Fibroblast of skin of right biceps (primary cell): ENCODE data around the gene CDC14A.
"Not testable (repeated sequence)": the region's sequence is repeated elsewhere in the genome, so short reads cannot be mapped to it uniquely, and the experiment has no call there.

Experiments
- DNase-seq: peaks from one replicate; pipeline ENCODE4 v3.0.0-alpha.2; 2013

Gene CDC14A

GRCh38 chr1:100337878-100338277, 14.4 kb upstream of the CDC14A start:
- not testable (repeated sequence) for DNase-seq

GRCh38 chr1:100339735-100340134, 12.6 kb upstream of the CDC14A start:
- DNase-seq = not testable (repeated sequence)

- no peak for DNase-seq
Observed at GRCh38 chr1:100340494-100340893, 11.8 kb upstream of the CDC14A start.

GRCh38 chr1:100342348-100342747, 10.0 kb upstream of the CDC14A start:
- no peak for DNase-seq

- DNase-seq = no peak
Observed at GRCh38 chr1:100343897-100344296, 8.4 kb upstream of the CDC14A start.

GRCh38 chr1:100344774-100345173, 7.5 kb upstream of the CDC14A start:
- DNase-seq = peak; percentile 29

GRCh38 chr1:100346387-100346786, 5.9 kb upstream of the CDC14A start:
- DNase-seq = no peak

GRCh38 chr1:100347009-100347966, 5.0 kb upstream of the CDC14A start:
- DNase-seq = peak; percentile 12

GRCh38 chr1:100348549-100349144, 3.7 kb upstream of the CDC14A start:
- DNase-seq = no peak

GRCh38 chr1:100349246-100349645, 3.1 kb upstream of the CDC14A start:
- no peak for DNase-seq

- no peak for DNase-seq
Observed at GRCh38 chr1:100350787-100351094, 1.6 kb upstream of the CDC14A start.

GRCh38 chr1:100351095-100351887, 1.0 kb upstream of the CDC14A start:
- DNase-seq = peak; percentile 93

GRCh38 chr1:100353071-100353801, 930 bp downstream of the CDC14A start:
- DNase-seq = peak; percentile 21

GRCh38 chr1:100353988-100354387, 1.7 kb downstream of the CDC14A start:
- DNase-seq = peak; percentile 71

GRCh38 chr1:100354971-100355394, 2.7 kb downstream of the CDC14A start:
- peak; percentile 17 for DNase-seq

GRCh38 chr1:100358210-100358609, 5.9 kb downstream of the CDC14A start:
- DNase-seq = peak; percentile 8

GRCh38 chr1:100359139-100359538, 6.8 kb downstream of the CDC14A start:
- DNase-seq = no peak

- DNase-seq = peak; percentile 48
Observed at GRCh38 chr1:100360790-100361510, 8.6 kb downstream of the CDC14A start.

- DNase-seq = no peak
Observed at GRCh38 chr1:100361511-100362089, 9.3 kb downstream of the CDC14A start.

- DNase-seq = no peak
Observed at GRCh38 chr1:100362821-100363466, 10.6 kb downstream of the CDC14A start.

- no peak for DNase-seq
Observed at GRCh38 chr1:100363831-100364230, 11.5 kb downstream of the CDC14A start.
